Activated CD4-positive, alpha-beta T cell treated with anti-CD3 and anti-CD28 coated beads for 4 hours (primary cell): ENCODE data around the gene IL10.
A peak's percentile ranks its signal among the peaks of the same experiment; 100 is the strongest.

Experiments used
- DNase-seq, 2 donors: peaks; one replicate each; pipeline ENCODE4 v3.0.0-alpha.2; 2020

IL10 gene

GRCh38 chr1:206732992-206733391 is 39.3 kb downstream of the IL10 start:
- no peak for DNase-seq

GRCh38 chr1:206732508-206732907 is 39.8 kb downstream of the IL10 start:
- DNase-seq: no peak

- no peak for DNase-seq
Measured at GRCh38 chr1:206729507-206729906, 42.8 kb downstream of the IL10 start.

GRCh38 chr1:206729050-206729449 is 43.2 kb downstream of the IL10 start:
- DNase-seq: no peak

- DNase-seq: no peak
Measured at GRCh38 chr1:206728697-206728987, 43.7 kb downstream of the IL10 start.

- DNase-seq: no peak
Measured at GRCh38 chr1:206727981-206728696, 44.2 kb downstream of the IL10 start.

GRCh38 chr1:206725109-206725963 is 47.0 kb downstream of the IL10 start:
- peak; percentile 57 to 65 for DNase-seq

GRCh38 chr1:206723805-206724472 is 48.4 kb downstream of the IL10 start:
- no peak for DNase-seq

- no peak for DNase-seq
Measured at GRCh38 chr1:206723462-206723804, 48.9 kb downstream of the IL10 start.

GRCh38 chr1:206722751-206723461 is 49.4 kb downstream of the IL10 start:
- DNase-seq: no peak

GRCh38 chr1:206721454-206721853 is 50.8 kb downstream of the IL10 start:
- no peak for DNase-seq

GRCh38 chr1:206719169-206719839 is 53.0 kb downstream of the IL10 start:
- DNase-seq: no peak

GRCh38 chr1:206717674-206717989 is 54.7 kb downstream of the IL10 start:
- DNase-seq: no peak
